RWPE2 (cell line): ENCODE measurements around the gene MPV17L2.

Experiments used
- ATAC-seq: fragments of 200-7000 bp; cut with Tn5 transposase; 3 replicates; pipeline ENCODE4 v1.9.1; 2021; ENCODE audit warnings: low read depth
- DNase-seq: peaks from one replicate; pipeline ENCODE4 v3.0.0-alpha.2; 2020; ENCODE audit warnings: low spot score
- H3K27ac ChIP-seq: fragments of 450-650 bp; 2 replicates; pipeline ENCODE4 v1.5.1; 2017; ENCODE audit warnings: mild to moderate bottlenecking; ENCODE audit not compliant: poor library complexity, severe bottlenecking
- H3K27me3 ChIP-seq: fragments of 250-450 bp; sonication (Bioruptor Pico); 2 replicates; pipeline ENCODE4 v1.5.1; 2021; ENCODE audit warnings: mild to moderate bottlenecking, moderate library complexity; ENCODE audit not compliant: insufficient read depth, poor library complexity, severe bottlenecking
- H3K36me3 ChIP-seq: fragments of 250-450 bp; sonication (Bioruptor Pico); 2 replicates; pipeline ENCODE4 v1.5.1; 2020; ENCODE audit warnings: low read depth, mild to moderate bottlenecking, moderate library complexity
- H3K4me1 ChIP-seq: fragments of 250-450 bp; sonication (Bioruptor Pico); 2 replicates; pipeline ENCODE4 v1.5.1; 2021; ENCODE audit warnings: mild to moderate bottlenecking, moderate library complexity; ENCODE audit not compliant: insufficient read depth, poor library complexity, severe bottlenecking
- H3K4me3 ChIP-seq: fragments of 250-450 bp; sonication (Bioruptor Pico); 2 replicates; pipeline ENCODE4 v1.5.1; 2021; ENCODE audit warnings: mild to moderate bottlenecking, moderate library complexity; ENCODE audit not compliant: severe bottlenecking
- H3K9me3 ChIP-seq: fragments of 250-450 bp; sonication (Bioruptor Pico); 2 replicates; pipeline ENCODE4 v1.5.1; 2021; ENCODE audit warnings: mild to moderate bottlenecking, moderate library complexity; ENCODE audit not compliant: severe bottlenecking
- CTCF ChIP-seq: fragments of 450-650 bp; IDR thresholded peaks from one replicate; pipeline ENCODE4 v1.5.1; 2017; ENCODE audit warnings: mild to moderate bottlenecking, moderate library complexity; ENCODE audit not compliant: poor library complexity, severe bottlenecking

MPV17L2 gene

GRCh38 chr19:18219911-18220631 is 27.1 kb downstream of the MPV17L2 start:
- no peak for DNase-seq
- ATAC-seq, result no peak
- no peak for TF ChIP-seq CTCF
- Histone ChIP-seq H3K36me3 (no peaks in the 10 kb centered on the region), H3K4me1 (peaks cover under 1% of the 10 kb centered on the region), H3K9me3 (no peaks in the 10 kb centered on the region), H3K27me3 (peaks cover 3% of the 10 kb centered on the region), H3K4me3 (no peak overlapping the region), H3K27ac (no peak overlapping the region)

- ATAC-seq (no peak), DNase-seq (no peak)
- Histone ChIP-seq H3K9me3 (no peaks in the 10 kb centered on the region), H3K27ac (no peak overlapping the region), H3K36me3 (no peaks in the 10 kb centered on the region), H3K4me3 (no peak overlapping the region), H3K4me1 (no peaks in the 10 kb centered on the region), H3K27me3 (peaks cover 10% of the 10 kb centered on the region)
- TF ChIP-seq CTCF, result no peak
These were observed 27.7 kb downstream of the MPV17L2 start for GRCh38 chr19:18220632-18221275.

- no peaks in the 10 kb centered on the region for H3K9me3 ChIP-seq
- H3K27me3 ChIP-seq, result peaks cover 14% of the 10 kb centered on the region
- no peaks in the 10 kb centered on the region for H3K36me3 ChIP-seq
- no peak for ATAC-seq
- H3K4me1 ChIP-seq, result no peaks in the 10 kb centered on the region
- DNase-seq, result no peak
- no peak overlapping the region for H3K4me3 ChIP-seq
- H3K27ac ChIP-seq, result no peak overlapping the region
- no peak for TF ChIP-seq CTCF
These were observed 29.1 kb downstream of the MPV17L2 start for GRCh38 chr19:18221815-18222725.

- Histone ChIP-seq H3K4me3 (peak overlapping the region; percentile 30), H3K27me3 (peaks cover 14% of the 10 kb centered on the region), H3K36me3 (no peaks in the 10 kb centered on the region), H3K9me3 (no peaks in the 10 kb centered on the region), H3K4me1 (no peaks in the 10 kb centered on the region), H3K27ac (no peak overlapping the region)
- ATAC-seq (peak; percentile 22), DNase-seq (no peak)
- TF ChIP-seq CTCF, result no peak
These were observed 31.0 kb downstream of the MPV17L2 start for GRCh38 chr19:18223860-18224524.
